WTC11 (cell line): ENCODE data around the gene GNAZ. TPM values are rescaled to one million over a fixed set of nuclear protein-coding genes. Genes with fewer than 3 reads are reported as not detected.

Experiments used
- ATAC-seq: fragments of 200-7000 bp; cut with Tn5 transposase; 2 replicates; pipeline ENCODE4 v1.10.0; 2021; ENCODE audit warnings: mild to moderate bottlenecking, moderate library complexity
- CTCF ChIA-PET: fragments of 300-600 bp; sonication (Branson Sonifier 250); formaldehyde crosslinking; loops from one replicate; lab custom pipeline; 2021; ENCODE audit warnings: antibody characterized with exemption; lab: Charles Lee
- POLR2A ChIA-PET: fragments of 350-600 bp; sonication (Branson Sonifier 250); formaldehyde crosslinking; loops from one replicate; lab custom pipeline; 2021; ENCODE audit warnings: antibody characterized with exemption; lab: Charles Lee
- DNase-seq: peaks from one replicate; pipeline ENCODE4 v3.0.0; 2021; ENCODE audit warnings: low spot score
- H3K27ac Mint-ChIP-seq: 2 replicates; pipeline ENCODE4 v1.8.0; 2021; ENCODE audit warnings: mixed read lengths
- H3K27me3 Mint-ChIP-seq: 2 replicates; pipeline ENCODE4 v1.8.0; 2021; ENCODE audit warnings: low read depth, mild to moderate bottlenecking, moderate library complexity, mixed read lengths
- H3K36me3 Mint-ChIP-seq: 2 replicates; pipeline ENCODE4 v1.8.0; 2021; ENCODE audit warnings: mixed read lengths
- H3K4me1 Mint-ChIP-seq: 2 replicates; pipeline ENCODE4 v1.8.0; 2022; ENCODE audit warnings: mixed read lengths
- H3K4me3 Mint-ChIP-seq: 2 replicates; pipeline ENCODE4 v1.8.0; 2021; ENCODE audit warnings: mild to moderate bottlenecking, moderate library complexity, mixed read lengths
- H3K9me3 Mint-ChIP-seq: 2 replicates; pipeline ENCODE4 v1.8.0; 2021; ENCODE audit warnings: mixed read lengths
- ETV6 ChIP-seq: sonication (generic); formaldehyde crosslinking; IDR thresholded peaks from 2 replicates; pipeline ENCODE4 v1.8.1; 2022; ENCODE audit warnings: mild to moderate bottlenecking, missing genetic modification reagents
- NFATC4 ChIP-seq: fragments of 250-450 bp; sonication (Bioruptor Pico); IDR thresholded peaks from 2 replicates; pipeline ENCODE4 v1.9.0; 2021; ENCODE audit warnings: mild to moderate bottlenecking
- TCF7 ChIP-seq: sonication (generic); formaldehyde crosslinking; IDR thresholded peaks from 2 replicates; pipeline ENCODE4 v1.8.0; 2022; ENCODE audit warnings: mild to moderate bottlenecking, low read depth, missing genetic modification reagents, moderate library complexity
- ZNF263 ChIP-seq: sonication (generic); formaldehyde crosslinking; IDR thresholded peaks from 2 replicates; pipeline ENCODE4 v1.8.1; 2022; ENCODE audit warnings: low read depth, mild to moderate bottlenecking, moderate library complexity, missing genetic modification reagents
- ZNF317 ChIP-seq: sonication (generic); formaldehyde crosslinking; IDR thresholded peaks from 2 replicates; pipeline ENCODE4 v1.8.1; 2023; ENCODE audit warnings: low read depth, mild to moderate bottlenecking, moderate library complexity, missing genetic modification reagents, borderline replicate concordance
- ZNF396 ChIP-seq: fragments of 250-450 bp; sonication (Bioruptor Pico); IDR thresholded peaks from 2 replicates; pipeline ENCODE4 v1.8.0; 2021; ENCODE audit warnings: mild to moderate bottlenecking, moderate library complexity, borderline replicate concordance
- total RNA-seq: library from RNA; stranded (reverse); gene quantifications from 3 replicates; pipeline ENCODE4 v1.2.3, GENCODE V29; 2021
- TF ChIP-seq, protein P1 (sequence below): sonication (generic); formaldehyde crosslinking; IDR thresholded peaks from 2 replicates; pipeline ENCODE4 v1.8.1; 2023; ENCODE audit warnings: mild to moderate bottlenecking, missing genetic modification reagents
- TF ChIP-seq, protein P2 (sequence below): sonication (generic); formaldehyde crosslinking; IDR thresholded peaks from 2 replicates; pipeline ENCODE4 v1.8.1; 2023; ENCODE audit warnings: mild to moderate bottlenecking, missing genetic modification reagents, moderate library complexity
- TF ChIP-seq, protein P3 (sequence below): fragments of 250-450 bp; sonication (Bioruptor Pico); IDR thresholded peaks from 2 replicates; pipeline ENCODE4 v1.9.0; 2021; ENCODE audit warnings: mild to moderate bottlenecking
- TF ChIP-seq, protein P4 (sequence below): sonication (generic); formaldehyde crosslinking; IDR thresholded peaks from 2 replicates; pipeline ENCODE4 v1.8.0; 2022; ENCODE audit warnings: mild to moderate bottlenecking, missing genetic modification reagents
- TF ChIP-seq, protein P5 (sequence below): fragments of 250-450 bp; sonication (Bioruptor Pico); IDR thresholded peaks from 2 replicates; pipeline ENCODE4 v1.9.0; 2021; ENCODE audit warnings: mild to moderate bottlenecking, borderline replicate concordance
- TF ChIP-seq, protein P6 (sequence below): sonication (generic); formaldehyde crosslinking; IDR thresholded peaks from 2 replicates; pipeline ENCODE4 v1.8.1; 2023; ENCODE audit warnings: mild to moderate bottlenecking, missing genetic modification reagents, moderate library complexity
- TF ChIP-seq, protein P7 (sequence below): fragments of 250-450 bp; sonication (Bioruptor Pico); IDR thresholded peaks from 2 replicates; pipeline ENCODE4 v1.9.0; 2021; ENCODE audit warnings: mild to moderate bottlenecking

Gene GNAZ
- total RNA-seq, 1 experiment from 2014 or later, result 9.9 TPM

DNA sequence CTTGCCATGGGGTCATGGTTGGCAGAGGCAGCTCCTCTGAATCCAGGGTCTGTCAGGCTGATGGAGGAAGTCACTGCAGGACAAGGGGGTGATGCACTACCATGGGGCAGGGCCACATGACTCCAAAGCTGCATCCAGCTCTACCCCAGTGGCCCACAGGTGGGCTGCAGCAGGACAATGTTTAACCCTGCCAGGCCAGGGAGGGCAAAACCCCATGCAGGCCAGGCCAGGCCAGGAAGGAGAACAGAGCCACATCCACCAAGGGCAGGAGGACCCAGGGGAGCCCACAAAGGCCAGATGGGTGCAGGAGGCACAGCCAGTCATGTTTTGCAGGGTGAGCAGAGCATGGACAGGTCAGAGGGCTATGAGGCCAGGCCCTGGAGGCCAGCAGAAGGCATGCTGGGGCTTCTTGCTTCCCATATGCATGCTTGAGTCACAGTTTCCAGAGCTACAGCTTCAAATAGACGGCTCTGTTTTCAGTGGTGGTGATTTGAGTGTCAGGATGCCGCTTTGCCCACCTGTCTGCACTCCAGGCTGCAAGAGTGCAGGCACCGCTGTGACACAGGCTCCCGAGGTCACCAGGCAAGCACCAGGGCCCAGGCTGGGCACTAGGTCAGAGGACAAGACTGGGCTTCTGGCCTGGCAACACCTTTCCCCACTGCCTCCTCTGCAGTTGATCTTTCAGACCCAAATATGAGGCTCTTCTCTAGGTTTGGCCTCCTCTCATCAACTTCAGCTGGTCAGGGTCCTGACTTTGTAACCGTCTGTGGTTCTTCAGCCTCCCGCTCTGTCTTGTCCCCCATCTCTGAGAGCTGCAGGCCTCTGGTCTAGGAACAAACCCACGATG lies 48.6 kb downstream of the GNAZ start:
- H3K27ac Mint-ChIP-seq, result no peak overlapping the region
- DNase-seq (no peak), ATAC-seq (no peak)
- peaks cover 16% of the 10 kb centered on the region for H3K27me3 Mint-ChIP-seq
- H3K4me1 Mint-ChIP-seq, result peaks cover 3% of the 10 kb centered on the region; the same call in 1 of the 2 replicates
- no peak overlapping the region for H3K4me3 Mint-ChIP-seq
- no peaks in the 10 kb centered on the region for H3K36me3 Mint-ChIP-seq
- H3K9me3 Mint-ChIP-seq, result no peaks in the 10 kb centered on the region
- CTCF ChIA-PET, result interaction anchor here (0.6 to 7.4 kb wide), 11 partner anchors 8 to 366 kb away, joined by 3 to 92 read pairs (median 4); no protein-coding TSS in a partner anchor
- POLR2A ChIA-PET, result no interaction called here
- TF ChIP-seq, protein P1, sequence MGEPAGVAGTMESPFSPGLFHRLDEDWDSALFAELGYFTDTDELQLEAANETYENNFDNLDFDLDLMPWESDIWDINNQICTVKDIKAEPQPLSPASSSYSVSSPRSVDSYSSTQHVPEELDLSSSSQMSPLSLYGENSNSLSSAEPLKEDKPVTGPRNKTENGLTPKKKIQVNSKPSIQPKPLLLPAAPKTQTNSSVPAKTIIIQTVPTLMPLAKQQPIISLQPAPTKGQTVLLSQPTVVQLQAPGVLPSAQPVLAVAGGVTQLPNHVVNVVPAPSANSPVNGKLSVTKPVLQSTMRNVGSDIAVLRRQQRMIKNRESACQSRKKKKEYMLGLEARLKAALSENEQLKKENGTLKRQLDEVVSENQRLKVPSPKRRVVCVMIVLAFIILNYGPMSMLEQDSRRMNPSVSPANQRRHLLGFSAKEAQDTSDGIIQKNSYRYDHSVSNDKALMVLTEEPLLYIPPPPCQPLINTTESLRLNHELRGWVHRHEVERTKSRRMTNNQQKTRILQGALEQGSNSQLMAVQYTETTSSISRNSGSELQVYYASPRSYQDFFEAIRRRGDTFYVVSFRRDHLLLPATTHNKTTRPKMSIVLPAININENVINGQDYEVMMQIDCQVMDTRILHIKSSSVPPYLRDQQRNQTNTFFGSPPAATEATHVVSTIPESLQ, result no peak
- TF ChIP-seq ZNF317 (CRISPR knock-in tag) (no peak), ZNF263 (no peak)
- TF ChIP-seq, protein P2, sequence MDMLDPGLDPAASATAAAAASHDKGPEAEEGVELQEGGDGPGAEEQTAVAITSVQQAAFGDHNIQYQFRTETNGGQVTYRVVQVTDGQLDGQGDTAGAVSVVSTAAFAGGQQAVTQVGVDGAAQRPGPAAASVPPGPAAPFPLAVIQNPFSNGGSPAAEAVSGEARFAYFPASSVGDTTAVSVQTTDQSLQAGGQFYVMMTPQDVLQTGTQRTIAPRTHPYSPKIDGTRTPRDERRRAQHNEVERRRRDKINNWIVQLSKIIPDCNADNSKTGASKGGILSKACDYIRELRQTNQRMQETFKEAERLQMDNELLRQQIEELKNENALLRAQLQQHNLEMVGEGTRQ, result no peak

DNA sequence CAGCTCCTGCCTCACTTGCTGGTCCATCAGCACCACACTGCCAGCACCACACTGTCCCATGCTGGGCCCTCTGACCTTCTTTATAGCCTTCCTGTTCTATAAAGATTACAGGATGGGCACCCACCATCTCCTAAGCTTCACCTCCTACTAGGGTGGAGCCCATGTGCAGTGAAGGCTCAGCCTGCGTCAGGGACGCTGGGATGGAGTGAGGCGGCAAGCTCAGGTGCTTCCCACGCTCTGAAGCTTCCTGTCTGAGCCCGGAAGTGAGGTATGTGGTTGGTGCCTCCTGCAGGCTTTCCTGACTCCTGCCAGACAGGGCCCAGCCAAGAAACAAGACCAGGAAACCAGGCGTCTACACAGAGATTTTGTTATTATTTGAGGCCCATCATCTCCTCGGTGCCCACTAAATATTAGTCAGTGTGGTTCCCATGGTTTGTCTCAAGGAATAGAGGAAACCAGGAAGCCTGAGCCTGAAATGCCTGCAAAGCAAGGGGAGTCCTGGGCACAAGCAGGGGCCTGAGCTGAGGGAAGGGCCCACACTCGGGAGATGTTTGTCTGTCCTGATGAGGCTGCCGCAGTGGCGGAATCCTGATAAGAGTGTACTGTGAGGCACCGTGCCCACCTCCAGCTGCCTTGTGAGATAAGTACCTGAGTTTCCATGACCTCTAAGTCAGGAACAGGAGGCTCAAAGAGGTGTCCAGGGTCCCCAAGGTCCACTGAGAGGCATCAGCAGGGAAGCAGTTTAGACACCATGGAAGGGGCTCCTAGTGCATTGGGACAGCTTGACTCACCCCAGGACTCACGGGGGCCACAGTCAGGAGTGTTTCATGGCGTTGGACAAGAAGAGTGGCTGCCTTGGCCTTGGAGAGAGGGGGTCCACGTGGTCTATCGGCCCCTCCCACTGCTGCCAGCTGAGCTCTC lies 49.4 kb downstream of the GNAZ start:
- POLR2A ChIA-PET, result interaction anchor here (0.5 kb wide), 1 partner anchor 462 kb away, joined by 3 read pairs; no protein-coding TSS in a partner anchor
- peak; percentile 36; the same call in 1 of the 2 replicates for ATAC-seq
- no peak for DNase-seq
- CTCF ChIA-PET, result interaction anchor here (0.6 to 7.4 kb wide), 10 partner anchors 9 to 367 kb away, joined by 3 to 92 read pairs (median 4); no protein-coding TSS in a partner anchor
- Mint-ChIP-seq H3K36me3 (no peaks in the 10 kb centered on the region), H3K4me3 (no peak overlapping the region), H3K27ac (no peak overlapping the region), H3K9me3 (no peaks in the 10 kb centered on the region), H3K27me3 (peaks cover 16% of the 10 kb centered on the region), H3K4me1 (peaks cover 7% of the 10 kb centered on the region)
- no peak for TF ChIP-seq ZNF263
- no peak for TF ChIP-seq ZNF396 (CRISPR knock-in tag)

DNA sequence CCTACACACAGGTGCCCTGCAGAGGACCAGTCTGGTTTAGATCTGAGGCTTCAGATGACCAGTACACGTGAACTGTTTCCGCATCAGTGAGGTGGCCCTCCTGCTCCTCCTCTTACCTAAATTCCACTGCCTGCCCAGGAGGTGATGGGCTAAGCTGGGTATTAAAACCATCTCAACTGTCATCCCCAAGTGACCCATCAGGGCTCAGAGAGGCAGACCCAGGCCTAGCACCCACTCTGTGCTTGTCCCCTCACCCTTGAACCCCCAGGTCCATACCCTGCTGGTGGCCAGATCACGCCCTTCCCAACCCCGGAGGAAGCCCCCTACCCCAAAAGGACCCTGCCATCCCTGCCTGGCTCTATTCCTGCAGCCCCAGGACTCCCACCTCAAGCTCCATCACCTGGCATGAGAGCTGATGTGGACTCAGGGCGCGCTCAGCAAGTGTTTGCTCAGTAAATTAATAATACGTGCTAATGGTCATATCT lies 50.1 kb downstream of the GNAZ start:
- Mint-ChIP-seq H3K36me3 (no peaks in the 10 kb centered on the region), H3K27me3 (peaks cover 16% of the 10 kb centered on the region), H3K4me1 (peaks cover 7% of the 10 kb centered on the region), H3K27ac (no peak overlapping the region), H3K9me3 (no peaks in the 10 kb centered on the region), H3K4me3 (no peak overlapping the region)
- ATAC-seq (no peak), DNase-seq (no peak)
- CTCF ChIA-PET, result interaction anchor here (0.9 to 7.4 kb wide), 5 partner anchors 8 to 166 kb away, joined by 3 to 92 read pairs (median 10); no protein-coding TSS in a partner anchor
- POLR2A ChIA-PET, result interaction anchor here (0.5 to 0.6 kb wide), 2 partner anchors 259 to 461 kb away, joined by 3 to 6 read pairs; no protein-coding TSS in a partner anchor
- no peak for TF ChIP-seq ETV6
- TF ChIP-seq NFATC4 (CRISPR knock-in tag), result no peak
- TF ChIP-seq, protein P3, sequence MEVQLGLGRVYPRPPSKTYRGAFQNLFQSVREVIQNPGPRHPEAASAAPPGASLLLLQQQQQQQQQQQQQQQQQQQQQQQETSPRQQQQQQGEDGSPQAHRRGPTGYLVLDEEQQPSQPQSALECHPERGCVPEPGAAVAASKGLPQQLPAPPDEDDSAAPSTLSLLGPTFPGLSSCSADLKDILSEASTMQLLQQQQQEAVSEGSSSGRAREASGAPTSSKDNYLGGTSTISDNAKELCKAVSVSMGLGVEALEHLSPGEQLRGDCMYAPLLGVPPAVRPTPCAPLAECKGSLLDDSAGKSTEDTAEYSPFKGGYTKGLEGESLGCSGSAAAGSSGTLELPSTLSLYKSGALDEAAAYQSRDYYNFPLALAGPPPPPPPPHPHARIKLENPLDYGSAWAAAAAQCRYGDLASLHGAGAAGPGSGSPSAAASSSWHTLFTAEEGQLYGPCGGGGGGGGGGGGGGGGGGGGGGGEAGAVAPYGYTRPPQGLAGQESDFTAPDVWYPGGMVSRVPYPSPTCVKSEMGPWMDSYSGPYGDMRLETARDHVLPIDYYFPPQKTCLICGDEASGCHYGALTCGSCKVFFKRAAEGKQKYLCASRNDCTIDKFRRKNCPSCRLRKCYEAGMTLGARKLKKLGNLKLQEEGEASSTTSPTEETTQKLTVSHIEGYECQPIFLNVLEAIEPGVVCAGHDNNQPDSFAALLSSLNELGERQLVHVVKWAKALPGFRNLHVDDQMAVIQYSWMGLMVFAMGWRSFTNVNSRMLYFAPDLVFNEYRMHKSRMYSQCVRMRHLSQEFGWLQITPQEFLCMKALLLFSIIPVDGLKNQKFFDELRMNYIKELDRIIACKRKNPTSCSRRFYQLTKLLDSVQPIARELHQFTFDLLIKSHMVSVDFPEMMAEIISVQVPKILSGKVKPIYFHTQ (CRISPR knock-in tag), result no peak
- no peak for TF ChIP-seq TCF7 (CRISPR knock-in tag)
- TF ChIP-seq, protein P4, sequence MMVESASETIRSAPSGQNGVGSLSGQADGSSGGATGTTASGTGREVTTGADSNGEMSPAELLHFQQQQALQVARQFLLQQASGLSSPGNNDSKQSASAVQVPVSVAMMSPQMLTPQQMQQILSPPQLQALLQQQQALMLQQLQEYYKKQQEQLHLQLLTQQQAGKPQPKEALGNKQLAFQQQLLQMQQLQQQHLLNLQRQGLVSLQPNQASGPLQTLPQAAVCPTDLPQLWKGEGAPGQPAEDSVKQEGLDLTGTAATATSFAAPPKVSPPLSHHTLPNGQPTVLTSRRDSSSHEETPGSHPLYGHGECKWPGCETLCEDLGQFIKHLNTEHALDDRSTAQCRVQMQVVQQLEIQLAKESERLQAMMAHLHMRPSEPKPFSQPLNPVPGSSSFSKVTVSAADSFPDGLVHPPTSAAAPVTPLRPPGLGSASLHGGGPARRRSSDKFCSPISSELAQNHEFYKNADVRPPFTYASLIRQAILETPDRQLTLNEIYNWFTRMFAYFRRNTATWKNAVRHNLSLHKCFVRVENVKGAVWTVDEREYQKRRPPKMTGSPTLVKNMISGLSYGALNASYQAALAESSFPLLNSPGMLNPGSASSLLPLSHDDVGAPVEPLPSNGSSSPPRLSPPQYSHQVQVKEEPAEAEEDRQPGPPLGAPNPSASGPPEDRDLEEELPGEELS (CRISPR knock-in tag), result no peak
- TF ChIP-seq, protein P5, sequence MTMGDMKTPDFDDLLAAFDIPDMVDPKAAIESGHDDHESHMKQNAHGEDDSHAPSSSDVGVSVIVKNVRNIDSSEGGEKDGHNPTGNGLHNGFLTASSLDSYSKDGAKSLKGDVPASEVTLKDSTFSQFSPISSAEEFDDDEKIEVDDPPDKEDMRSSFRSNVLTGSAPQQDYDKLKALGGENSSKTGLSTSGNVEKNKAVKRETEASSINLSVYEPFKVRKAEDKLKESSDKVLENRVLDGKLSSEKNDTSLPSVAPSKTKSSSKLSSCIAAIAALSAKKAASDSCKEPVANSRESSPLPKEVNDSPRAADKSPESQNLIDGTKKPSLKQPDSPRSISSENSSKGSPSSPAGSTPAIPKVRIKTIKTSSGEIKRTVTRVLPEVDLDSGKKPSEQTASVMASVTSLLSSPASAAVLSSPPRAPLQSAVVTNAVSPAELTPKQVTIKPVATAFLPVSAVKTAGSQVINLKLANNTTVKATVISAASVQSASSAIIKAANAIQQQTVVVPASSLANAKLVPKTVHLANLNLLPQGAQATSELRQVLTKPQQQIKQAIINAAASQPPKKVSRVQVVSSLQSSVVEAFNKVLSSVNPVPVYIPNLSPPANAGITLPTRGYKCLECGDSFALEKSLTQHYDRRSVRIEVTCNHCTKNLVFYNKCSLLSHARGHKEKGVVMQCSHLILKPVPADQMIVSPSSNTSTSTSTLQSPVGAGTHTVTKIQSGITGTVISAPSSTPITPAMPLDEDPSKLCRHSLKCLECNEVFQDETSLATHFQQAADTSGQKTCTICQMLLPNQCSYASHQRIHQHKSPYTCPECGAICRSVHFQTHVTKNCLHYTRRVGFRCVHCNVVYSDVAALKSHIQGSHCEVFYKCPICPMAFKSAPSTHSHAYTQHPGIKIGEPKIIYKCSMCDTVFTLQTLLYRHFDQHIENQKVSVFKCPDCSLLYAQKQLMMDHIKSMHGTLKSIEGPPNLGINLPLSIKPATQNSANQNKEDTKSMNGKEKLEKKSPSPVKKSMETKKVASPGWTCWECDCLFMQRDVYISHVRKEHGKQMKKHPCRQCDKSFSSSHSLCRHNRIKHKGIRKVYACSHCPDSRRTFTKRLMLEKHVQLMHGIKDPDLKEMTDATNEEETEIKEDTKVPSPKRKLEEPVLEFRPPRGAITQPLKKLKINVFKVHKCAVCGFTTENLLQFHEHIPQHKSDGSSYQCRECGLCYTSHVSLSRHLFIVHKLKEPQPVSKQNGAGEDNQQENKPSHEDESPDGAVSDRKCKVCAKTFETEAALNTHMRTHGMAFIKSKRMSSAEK (CRISPR knock-in tag), result no peak
- TF ChIP-seq, protein P6, sequence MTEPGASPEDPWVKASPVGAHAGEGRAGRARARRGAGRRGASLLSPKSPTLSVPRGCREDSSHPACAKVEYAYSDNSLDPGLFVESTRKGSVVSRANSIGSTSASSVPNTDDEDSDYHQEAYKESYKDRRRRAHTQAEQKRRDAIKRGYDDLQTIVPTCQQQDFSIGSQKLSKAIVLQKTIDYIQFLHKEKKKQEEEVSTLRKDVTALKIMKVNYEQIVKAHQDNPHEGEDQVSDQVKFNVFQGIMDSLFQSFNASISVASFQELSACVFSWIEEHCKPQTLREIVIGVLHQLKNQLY (CRISPR knock-in tag), result no peak
- TF ChIP-seq, protein P7, sequence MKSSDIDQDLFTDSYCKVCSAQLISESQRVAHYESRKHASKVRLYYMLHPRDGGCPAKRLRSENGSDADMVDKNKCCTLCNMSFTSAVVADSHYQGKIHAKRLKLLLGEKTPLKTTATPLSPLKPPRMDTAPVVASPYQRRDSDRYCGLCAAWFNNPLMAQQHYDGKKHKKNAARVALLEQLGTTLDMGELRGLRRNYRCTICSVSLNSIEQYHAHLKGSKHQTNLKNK, result no peak
